ENCODE measurements around the gene NF2.

DNA sequence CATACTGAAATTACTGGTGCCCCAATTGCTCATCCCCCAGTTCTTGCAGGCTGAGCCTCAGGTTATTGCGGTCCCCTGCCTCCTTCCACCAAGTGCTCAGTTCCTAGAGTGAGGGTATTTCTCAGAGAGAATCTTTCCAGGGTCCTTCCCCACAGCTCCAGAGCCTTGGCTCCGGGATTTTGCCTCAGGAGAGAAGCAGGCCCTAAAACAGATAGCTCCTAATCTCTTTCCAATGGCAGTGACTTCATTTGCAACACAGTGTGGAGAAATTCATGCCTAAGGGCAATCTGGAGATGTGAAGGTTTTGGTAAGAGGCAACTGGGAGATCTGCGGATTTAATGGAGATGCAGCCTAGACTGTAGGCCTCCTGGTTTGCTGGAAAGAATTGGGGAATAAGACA is 2.9 kb downstream of the NF2 start:
- TF ChIP-seq CTCF (IDR thresholded peaks at IDR 0.05; ENCODE audit: insufficient read depth, low read length, poor library complexity, severe bottlenecking) (no peak), EZH2phosphoT487 (conservative IDR thresholded peaks at IDR 0.05; ENCODE audit: low read length) (no peak)
